Gastrocnemius medialis (tissue), 4 donors: ENCODE data around the gene SPSB4.

Source experiments
- CTCF ChIP-seq, 5 experiments: fragments of 450-650 bp in 3 of 5; fragments of 200-600 bp in 2 of 5; sonication (generic) in 2 of 5; IDR thresholded peaks in 4 of 5; conservative IDR thresholded peaks in 1 of 5; 1 replicate in 4 of 5; 2 replicates in 1 of 5; pipeline ENCODE4 v1.5.1; 2016 to 2019; ENCODE audit warnings: antibody characterized with exemption in 5 of 5, mild to moderate bottlenecking in 3 of 5, moderate library complexity in 3 of 5
- POLR2A ChIP-seq, 2 donors: fragments of 450-650 bp; IDR thresholded peaks; one replicate each; pipeline ENCODE4 v1.6.1; 2017; ENCODE audit warnings: antibody characterized with exemption in 2 of 2, mild to moderate bottlenecking in 2 of 2, moderate library complexity in 2 of 2

GRCh38 chr3:141093397-141093796 is 42.2 kb downstream of the SPSB4 start:
- no peak for TF ChIP-seq CTCF (IDR thresholded peaks at IDR 0.05 in 4 of 5, conservative IDR thresholded peaks at IDR 0.05 in 1 of 5)
- TF ChIP-seq POLR2A (IDR thresholded peaks at IDR 0.05): no peak
